HG03139 (cell line): ENCODE data around the gene FOXJ3.

Experiments
- ATAC-seq: cut with Tn5 transposase; IDR thresholded peaks from one replicate; pipeline ENCODE4 v1.9.1; 2021; ENCODE audit not compliant: unreplicated experiment

Gene FOXJ3

DNA sequence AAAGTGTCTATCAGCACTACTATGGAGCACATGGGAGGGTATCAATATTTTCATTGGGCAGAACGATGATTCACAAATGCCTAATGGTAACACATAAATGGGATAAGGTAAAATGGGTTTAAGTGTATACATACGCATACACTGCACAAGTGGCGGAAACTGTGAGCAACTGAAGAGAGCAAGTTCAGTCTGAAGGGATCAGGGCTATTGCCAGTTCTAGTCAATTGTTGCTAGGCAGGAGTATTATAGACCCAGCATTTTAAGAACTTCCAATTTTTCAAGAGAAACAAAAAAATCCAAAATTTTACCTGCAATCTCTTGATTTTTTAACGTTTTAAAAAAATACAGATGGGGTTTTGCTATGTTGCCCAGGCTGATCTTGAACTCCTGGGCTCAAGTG, 23.1 kb downstream of the FOXJ3 start:
- no peak for ATAC-seq

DNA sequence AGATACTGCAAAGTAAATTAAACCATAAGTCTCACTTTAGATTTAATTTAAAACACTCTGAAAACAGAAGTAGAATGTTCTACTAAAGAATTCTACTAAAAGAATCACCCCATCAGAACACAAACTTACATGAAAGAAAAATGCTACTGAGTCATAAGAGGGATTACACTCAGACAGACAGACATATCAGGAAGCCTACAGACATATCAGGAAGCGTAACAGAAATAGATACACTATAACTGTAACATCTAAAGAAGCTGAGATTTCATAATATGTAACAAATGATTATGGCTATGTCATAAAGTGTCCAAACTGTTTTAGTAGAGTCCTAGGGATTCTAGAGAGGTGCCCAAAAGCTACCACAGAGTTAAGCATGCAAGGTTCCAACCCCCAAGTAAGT, 23.9 kb downstream of the FOXJ3 start:
- ATAC-seq = no peak

DNA sequence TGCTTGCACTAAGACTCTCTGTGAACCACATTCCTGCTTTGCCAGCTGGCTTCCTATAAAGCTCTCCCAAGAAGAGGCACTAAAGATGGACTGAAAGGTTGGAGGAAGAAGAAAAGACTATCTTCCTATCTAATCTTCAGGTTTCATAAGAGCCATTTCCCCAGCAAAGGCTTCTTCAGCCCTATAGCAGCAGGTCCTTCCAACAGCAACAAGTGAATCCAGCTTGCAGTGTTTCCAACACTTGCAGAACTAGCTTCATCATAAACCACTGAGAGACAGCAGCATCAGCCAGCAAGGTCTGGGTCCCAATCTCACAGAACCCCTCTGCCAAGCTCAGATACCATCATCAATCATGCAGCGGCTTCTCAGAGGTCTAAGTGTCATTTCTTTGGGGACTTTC, 28.1 kb downstream of the FOXJ3 start:
- ATAC-seq = no peak

DNA sequence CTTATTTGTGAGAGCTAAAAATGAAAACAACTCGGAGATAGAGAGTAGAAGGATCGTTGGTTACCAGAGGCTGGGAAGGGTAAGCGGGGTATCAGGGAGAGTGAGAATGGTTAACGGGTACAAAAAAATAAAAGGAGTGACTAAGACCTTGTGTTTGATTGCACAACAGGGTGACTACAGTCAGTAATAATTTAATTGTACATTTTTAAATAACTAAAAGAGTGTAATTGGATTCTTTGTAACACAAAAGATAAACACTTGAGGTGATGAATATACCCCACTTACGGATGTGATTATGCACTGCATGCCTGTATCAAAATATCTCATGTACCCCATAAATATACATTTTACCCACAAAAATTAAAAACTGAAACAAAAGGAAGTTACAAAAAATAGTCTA, 29.4 kb downstream of the FOXJ3 start:
- ATAC-seq = no peak

DNA sequence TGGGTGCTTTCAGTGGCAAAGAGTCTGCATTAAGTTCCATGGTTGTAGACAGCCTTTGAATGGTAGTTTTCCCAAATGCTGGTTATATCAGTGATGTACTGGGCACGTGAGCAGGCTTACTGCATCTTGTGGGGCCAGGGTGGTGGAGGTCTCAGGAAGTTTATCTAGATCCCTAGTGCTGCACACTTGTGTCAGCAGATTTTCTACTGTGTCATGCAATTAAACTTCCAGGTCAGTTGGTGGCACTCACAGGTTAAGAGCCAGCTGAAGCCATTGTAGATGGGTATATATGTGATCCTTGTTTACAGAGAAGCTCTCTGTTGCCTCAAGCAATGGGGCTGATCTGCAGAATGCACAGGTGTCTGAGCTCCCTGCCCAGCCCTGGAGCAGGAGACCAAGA, 33.0 kb downstream of the FOXJ3 start:
- no peak for ATAC-seq

DNA sequence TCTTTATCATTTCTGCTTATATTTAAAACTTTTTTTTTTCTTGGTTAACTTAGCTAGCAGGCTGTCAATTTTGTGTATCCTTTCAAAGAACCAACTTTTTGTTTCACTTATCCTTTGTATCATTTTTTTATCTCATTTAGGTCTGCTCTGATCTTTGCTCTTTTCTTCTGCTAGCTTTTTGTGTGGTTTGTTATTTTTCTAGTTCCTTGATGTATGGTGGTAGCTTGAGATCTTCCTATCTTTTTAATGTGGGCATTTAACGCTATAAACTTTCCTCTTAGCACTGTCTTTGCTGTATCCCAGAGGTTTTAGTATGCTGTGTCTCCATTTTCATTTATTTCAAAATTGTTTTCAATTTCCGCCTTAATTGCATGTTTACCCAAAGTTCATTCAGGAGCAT, 36.5 kb downstream of the FOXJ3 start:
- no peak for ATAC-seq

DNA sequence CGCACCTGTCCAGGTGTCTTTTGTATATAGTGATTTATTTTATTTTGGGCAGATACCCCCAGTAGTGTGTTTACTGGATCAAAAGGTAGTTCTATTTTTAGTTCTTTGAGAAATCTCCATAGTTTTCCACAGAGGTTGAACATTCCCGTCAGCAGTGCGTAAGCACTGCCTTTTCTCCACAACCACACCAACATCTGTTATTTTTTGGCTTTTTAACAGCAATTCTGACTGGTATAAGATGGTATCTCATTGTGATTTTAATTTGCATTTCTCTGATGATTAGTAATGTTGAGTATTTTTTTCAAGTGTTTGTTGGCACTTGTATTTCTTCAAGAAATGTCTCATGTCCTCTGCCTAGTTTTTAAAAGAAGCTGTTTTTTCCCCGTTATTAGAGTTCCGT, 39.2 kb downstream of the FOXJ3 start:
- ATAC-seq = no peak

DNA sequence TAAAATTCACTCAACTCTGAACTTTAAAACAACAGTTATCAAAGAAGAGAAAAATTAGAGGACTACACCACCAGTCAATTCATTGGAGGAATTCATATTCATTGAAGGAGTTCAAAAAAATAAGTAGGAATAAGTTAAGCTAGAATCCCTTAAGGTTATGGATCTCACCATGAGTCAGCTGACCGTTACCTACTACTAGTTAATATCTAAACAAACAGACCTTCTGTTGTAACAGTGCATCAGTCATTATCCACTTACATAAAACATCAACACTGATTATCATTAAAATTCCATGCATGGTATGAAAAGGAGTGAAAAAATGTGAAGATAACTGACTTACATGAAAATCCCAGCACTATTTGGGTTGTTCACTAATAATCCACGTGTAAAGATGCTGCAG, 44.9 kb downstream of the FOXJ3 start:
- no peak for ATAC-seq

DNA sequence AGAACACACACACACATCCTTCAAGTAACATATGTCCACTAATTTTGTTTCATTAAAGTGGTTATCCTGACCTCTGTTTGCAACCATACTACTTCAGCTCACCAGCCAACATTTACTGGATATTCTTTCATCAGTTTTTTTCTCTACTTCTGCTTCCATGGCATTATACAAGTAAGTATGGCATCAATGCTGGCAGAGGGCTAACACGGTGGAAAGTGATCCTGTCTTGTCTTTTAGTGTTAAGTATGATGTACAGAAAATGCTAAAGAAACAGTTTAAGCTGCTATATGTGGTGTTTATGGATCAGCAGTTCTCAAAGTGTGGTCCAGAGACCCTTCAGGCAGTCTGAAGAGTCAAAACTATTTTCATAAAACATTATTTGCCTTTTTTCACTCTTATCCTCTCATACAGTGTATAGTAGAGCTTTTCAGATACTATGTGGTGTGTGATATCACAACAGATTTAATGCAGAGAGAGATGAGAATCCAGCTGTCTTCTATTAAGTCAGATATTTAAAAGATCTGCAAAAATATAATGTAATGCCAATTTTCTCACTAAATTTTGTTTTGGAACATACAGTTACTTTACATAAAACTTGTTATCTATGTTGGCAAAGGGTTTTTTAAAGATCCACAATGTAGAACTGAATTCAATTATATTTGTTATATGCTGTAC, 46.6 kb downstream of the FOXJ3 start:
- ATAC-seq = no peak

DNA sequence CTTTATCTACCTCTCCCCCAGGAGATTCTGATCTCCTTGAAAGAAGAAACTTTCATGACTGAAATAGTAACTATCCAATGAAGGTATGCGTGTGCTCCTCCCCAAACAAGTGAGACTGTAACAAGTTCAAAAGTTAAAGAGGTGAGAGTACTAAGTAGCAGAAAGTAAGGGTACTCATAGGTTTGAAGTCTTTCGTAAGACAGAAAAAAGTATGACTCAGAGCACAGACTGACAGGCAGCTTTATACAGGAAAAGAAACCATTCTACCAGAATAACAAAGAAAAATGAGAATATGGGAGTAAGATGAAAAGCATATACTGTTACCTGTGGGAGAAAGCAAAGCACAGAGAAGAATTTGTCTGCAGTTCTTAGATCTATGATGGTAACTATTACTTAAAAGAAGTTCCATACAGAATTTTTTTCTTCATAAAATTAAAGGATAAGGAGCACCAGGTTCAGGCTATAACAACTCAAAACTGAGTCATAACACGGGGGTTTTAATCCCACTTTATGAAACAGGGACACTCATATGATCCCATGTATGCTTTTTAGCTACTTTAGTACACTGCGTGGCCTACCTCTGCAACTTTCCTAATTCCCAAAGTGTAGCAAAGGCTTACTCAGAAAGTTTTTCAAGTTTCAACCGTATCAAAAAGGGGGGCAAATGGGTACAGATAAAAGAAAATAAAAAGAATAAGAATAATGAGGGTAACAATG, 52.0 kb downstream of the FOXJ3 start:
- ATAC-seq = no peak

DNA sequence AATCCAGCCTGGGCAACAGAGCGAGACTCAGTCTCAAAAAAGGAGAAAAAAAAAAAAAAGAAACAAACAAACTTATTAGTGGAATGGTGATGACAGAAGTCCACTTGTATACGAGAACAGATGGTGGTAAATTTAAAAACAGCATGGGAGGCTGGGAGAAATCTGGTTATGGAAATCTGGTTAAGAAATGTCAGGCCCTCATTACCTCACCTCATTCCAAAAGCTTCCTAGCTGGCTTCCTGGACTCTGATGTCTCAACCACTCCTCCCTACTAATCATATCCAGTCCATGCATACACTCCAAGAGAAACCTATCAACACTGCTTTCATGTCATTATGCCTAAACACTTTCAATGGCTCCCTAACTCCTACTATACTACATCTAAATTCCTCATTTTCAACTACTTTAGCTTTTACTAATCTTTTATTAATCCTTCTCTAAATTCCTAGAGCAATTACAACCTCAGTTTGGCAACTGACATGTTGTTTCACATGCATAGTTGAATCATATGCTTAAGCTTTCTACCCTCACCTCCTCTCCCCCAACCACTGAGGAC, 52.9 kb downstream of the FOXJ3 start:
- no peak for ATAC-seq

DNA sequence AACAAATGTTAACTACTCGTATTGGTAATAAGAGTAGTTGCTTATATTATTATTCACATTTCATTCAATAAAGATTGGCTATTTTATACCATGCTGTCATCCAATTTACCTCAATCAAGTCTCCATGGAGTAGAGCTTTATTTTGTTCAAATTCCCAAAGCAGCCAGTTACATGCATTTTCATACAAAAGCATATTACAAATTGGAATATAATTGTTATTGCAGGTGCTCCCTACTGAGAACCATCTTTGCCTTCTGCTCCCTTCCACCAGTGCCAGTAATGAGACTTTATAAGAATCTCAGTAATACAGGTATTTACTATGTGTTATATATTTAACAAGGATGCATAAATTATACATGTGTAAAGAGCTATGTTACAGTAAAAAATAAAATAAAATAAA, 54.2 kb downstream of the FOXJ3 start:
- no peak for ATAC-seq

DNA sequence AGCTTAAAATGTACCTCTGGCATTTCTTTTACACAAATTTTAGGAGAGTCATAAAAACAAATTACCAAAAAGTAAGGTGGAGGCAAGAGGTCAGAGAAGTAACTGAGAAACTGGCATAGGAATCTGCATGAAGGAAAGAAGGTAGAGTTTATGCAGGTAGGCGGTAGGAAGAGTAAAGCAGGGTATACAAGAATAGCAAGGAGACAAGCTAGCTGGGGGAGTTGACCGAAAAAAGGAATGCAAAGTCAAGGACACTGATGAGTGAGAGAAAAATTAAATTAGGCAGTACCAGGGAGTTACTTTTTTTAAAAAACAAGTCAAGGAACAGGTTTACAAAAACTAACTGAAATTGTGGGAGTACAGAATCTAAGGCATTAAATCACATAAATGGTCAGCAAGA, 56.0 kb downstream of the FOXJ3 start:
- ATAC-seq = no peak

DNA sequence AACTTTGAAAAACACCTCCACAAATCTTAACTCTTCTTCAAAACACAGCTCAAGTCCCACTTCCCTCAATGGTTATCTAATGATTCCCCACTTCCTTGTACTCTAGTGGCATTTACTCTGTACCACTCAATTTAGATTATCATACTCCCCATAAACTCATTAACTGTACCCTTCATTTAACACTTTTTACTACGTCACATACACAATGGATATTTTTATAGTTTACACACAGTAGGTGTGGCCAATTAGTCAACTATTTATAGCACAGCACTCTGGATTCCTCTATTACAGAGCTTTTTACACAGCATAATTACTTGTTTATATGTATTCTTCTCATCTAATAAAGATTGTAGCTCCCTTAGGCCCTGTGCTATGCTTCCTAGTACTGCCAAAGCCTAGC, 62.1 kb downstream of the FOXJ3 start:
- no peak for ATAC-seq

DNA sequence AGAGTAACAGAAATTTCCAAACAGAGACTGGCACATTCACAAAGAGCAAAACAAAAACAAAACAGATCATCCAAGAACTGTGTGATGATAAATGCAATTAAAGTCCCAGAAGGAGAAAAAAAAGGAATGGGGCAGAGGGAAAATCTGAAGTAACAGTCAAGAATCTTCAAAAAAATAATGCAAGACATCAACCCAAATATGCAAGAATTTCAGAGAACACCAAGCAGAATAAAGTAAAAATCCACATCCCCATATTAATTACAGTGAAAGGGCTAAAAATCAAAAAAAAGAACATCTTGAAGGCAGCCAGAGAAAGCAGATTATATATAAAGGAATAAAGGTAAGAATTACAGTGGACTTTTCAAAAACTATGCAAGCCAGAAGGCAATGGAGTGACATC, 67.1 kb downstream of the FOXJ3 start:
- ATAC-seq = no peak

DNA sequence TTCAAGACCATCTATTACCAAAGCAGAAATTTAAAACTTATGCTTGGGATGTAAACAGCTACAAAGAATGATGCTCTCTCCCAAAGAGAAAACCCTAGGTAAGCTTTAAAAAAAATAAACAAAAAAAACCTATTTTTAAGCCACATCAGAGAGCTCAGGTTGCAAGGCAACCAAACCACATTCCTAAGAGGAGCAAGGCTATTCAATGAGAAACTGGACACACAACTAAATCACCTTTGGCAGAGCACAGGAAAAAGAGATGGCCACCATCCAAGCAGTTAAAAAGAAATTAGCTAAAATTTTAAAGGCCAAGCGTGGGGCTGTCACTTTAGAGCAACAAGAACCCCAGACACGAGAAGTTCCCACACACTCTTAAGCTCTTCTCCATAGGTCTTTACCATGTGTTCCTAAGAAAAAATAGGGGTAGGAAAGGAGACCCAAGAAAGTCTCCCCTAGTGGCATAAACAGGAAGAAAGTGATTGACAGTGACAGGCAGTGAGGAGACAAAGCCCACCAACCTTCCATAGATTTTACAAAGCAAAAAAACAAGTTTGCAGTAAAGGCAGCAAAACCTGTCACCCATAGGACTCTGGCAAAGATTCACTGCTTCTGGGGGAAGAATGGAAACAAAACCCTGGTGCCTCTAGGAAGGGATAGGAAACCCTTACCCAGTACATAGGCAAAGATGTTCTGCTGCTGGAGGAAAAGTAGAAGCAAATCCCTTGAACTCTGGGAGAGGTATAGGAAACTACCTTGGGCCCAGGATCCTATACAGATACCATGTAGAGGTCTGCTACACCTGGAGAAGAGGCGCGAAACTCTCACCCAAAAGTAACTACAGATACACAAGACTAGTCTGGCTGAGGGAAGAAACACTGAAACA, 68.5 kb downstream of the FOXJ3 start:
- ATAC-seq = no peak

DNA sequence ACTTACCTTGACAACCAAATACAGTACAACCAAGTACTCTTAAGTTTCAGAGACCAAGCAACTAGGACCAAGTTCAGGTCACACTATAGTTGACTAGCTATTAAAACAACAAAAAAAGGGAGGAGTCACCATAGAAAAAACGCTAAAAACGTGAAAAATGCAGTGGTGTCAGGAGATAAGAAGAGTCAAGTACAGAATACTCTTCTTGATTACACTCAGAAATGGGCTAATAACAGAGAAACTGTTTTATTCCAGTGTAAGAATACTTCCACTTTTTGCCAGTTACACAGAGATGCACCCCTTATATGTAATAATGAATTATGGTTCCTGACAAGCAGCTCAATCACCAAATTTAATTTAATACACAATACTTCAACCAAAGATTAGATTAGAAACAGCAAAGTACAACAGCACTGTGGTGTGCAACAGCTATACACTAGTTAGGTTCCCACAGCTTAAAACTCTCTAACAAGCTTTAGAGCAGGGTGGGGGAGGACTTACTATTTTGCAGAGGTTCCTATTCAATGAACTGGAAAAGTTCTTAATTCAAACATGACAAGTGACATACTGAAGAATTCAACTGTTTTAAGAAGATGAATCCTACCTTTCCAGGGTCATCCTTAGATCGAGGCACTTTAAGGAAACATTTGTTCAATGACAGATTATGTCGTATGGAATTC, 70.4 kb downstream of the FOXJ3 start:
- ATAC-seq = no peak

DNA sequence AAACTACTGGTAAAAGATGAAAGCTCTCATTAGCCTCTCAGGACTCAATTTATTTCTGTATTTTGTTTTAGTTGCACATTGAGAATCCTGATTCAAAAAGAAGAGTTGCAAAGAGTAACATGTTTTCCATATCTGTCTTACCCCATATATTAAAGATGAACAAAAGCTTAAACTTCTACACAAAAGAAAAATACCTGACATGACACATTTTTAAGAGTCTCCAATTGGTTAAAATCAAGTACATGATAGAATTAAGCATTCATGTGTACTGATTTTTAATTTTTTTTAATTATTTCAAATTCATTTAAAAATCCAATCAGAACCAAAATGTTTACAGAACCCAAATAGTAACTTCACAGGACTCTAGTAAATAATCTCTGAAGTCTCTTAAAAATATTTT, 72.0 kb downstream of the FOXJ3 start:
- no peak for ATAC-seq

DNA sequence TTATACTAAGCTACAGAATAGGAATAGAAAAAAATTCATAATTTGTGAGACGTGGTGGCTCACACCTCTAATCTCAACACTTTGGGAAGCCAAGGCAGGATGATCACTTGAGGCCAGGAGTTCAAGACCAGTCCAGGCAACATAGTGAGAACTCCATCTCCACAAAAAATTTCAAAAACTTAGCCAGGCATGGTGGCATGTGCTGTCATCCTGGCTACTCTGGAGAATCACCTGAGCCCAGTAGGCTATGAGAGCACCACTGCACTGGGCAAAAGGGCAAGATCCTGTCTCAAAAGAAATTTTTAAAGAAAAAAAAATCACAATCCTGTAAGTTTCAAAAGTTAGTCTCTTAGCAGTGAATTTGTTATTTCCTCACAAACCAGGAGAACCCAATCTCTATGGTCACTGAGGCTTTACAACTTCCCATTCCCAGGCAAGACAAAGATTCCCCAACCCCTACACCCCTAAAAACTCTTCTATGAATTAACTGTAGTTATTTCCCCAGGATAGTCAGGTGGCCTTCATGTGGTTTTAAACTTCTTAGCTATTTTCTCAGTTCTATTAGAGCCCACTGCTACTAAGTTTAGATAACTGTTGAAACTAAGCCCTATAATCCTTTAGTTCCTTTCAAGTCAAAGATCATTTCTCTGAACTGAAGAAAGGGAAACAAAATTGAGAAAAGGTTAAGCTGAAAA, 74.5 kb downstream of the FOXJ3 start:
- no peak for ATAC-seq

DNA sequence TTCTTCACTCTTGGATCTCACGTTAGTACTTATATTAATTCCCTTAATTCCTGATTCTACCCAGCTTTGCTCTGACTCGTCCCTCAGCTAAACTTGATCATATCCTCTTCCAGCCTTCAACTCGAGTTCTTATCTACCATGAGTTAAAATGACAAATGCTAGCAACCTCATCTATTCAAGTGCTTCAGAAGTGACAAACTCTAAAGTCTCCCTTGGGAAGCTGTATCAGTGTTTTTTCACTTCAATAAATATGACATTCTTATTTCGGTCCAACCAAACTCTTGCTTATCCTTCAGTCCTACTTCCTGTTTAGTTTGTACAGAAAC, 75.3 kb downstream of the FOXJ3 start:
- ATAC-seq = no peak
